Measurements from ENCODE around the gene DNM3.

GRCh38 chr1:172425339-172425738, 584.0 kb downstream of the DNM3 start:
- TF ChIP-seq CTCF (IDR thresholded peaks at IDR 0.05), result no peak
- TF ChIP-seq POLR2A (IDR thresholded peaks at IDR 0.05), result no peak
- no peak for TF ChIP-seq EP300 (IDR thresholded peaks at IDR 0.05)
